ENCODE data around the gene NRXN3.

- no peak for TF ChIP-seq CTCF (tag by site-specific recombination; IDR thresholded peaks at IDR 0.05)
- no peak for TF ChIP-seq ZFP41 (tag by site-specific recombination; IDR thresholded peaks at IDR 0.05; ENCODE audit: borderline replicate concordance)
- TF ChIP-seq ZNF555 (tag by site-specific recombination; conservative IDR thresholded peaks at IDR 0.05), result no peak
- no peak for TF ChIP-seq ZNF335 (tag by site-specific recombination; conservative IDR thresholded peaks at IDR 0.05)
- no peak for TF ChIP-seq ZNF843 (tag by site-specific recombination; IDR thresholded peaks at IDR 0.05)
- no peak for TF ChIP-seq YY1 (tag by site-specific recombination; IDR thresholded peaks at IDR 0.05)
- TF ChIP-seq HOXC10 (CRISPR knock-in tag; IDR thresholded peaks at IDR 0.05), result no peak
- no peak for TF ChIP-seq ZNF549 (tag by site-specific recombination; IDR thresholded peaks at IDR 0.05)
- no peak for TF ChIP-seq ZNF610 (tag by site-specific recombination; IDR thresholded peaks at IDR 0.05; ENCODE audit: borderline replicate concordance)
These were observed 1666.4 kb downstream of the NRXN3 start for GRCh38 chr14:79836577-79836976.
